GM19193 (cell line): ENCODE results near the gene ADAMTS8.

Experiments used
- POLR2A ChIP-seq: IDR thresholded peaks from 4 replicates; pipeline ENCODE4 v1.6.1; 2011; ENCODE audit not compliant: insufficient read depth, insufficient read length; ENCODE audit errors: extremely low read depth

ADAMTS8 gene

DNA sequence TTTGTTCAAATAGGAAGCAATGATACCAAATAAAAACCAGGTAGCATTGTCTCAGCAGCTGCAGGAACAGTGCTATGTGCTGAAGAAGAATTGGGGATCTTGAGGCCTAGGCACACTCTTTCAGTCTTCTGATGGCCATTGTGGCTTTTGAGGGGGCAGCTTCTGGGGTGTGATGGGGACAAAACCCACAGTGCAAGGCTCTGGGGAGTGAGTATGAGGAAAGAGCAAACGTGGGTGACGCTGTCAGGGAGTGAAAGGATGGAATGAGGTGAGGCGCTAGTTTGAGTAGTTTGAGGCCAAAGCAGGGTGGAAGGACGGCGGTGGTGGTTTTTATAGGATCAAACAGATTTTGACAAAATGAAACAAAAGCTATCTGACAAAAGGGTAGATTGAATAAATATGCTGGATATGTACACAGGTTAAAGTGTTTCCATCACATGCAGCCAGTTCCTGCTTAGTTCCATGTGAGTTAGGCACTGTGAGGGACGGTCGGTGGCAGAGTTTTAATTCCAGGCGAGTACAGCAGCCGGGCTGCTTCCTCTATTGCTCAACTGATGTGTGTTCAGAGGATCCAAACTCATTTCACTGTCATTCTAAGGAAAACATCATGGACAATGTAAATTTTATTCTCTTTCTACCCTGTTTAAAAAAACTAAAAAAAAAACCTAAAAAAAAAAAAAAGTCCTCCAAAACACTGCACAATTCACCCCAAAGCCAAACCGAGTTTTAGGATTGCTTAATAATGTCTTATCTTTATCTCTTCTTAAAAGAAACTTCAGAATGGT lies 38.9 kb upstream of the ADAMTS8 start:
- TF ChIP-seq POLR2A = no peak

DNA sequence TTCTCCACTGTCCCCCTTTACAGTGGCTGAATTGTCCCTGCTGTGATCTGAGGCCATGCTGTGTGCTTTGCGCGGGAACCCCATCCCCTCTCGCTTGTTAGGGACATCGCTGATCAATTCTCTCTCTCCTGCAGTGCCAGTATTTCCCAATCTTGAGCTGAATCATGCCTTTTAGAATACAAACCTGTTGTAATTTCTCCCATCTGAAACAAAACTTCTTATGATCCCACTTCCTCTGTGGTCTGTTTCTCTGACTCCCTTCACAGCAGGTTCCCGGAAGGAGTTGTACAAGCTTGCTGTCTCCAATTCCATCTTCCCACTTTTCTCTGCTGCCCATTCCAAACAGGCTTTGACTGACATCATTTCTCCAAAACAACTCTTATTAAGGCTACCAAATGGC lies 36.9 kb upstream of the ADAMTS8 start:
- no peak for TF ChIP-seq POLR2A

DNA sequence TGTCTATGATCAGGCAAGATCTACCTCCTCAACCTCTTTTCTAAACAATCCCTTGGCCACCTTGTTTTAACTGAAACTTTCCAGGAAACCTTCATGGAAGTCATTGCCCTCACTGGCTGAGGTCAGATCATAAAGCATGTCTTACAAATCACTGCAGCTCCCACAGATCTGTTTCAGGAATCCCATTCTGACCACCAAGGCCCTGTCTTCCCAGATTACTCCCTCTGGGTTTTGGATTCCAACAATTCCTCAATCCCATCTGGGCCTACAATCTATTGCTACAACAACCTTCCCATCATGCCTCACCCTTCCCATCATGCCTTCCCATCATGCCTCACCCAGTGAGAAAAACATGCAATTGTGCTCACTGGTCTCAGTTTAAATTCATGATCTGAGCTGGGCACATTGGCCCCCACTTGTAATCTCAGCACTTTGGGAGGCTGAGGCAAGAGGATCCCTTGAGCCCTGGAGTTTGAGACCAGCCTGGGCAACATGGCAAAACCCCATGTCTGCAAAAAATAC lies 35.9 kb upstream of the ADAMTS8 start:
- no peak for TF ChIP-seq POLR2A

DNA sequence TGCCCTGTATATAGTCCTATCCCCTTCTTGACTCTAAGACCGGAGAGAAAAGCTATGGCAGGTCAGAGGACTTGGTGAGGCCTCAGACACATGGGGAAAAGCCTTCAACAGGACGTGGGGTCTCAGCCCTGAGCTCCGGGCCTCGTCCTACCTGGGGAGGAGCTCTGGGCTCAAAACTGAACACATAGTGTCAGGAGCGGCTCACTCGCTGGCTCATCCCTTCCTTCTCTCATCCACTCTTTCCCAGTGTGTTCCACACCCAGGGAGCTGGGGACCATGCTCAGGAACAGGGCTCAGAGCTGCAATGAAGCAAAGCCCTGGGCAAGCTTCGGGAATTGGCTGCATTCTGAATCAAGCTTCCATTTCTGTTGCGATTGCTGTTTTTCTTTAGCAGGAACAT lies 34.5 kb upstream of the ADAMTS8 start:
- no peak for TF ChIP-seq POLR2A

DNA sequence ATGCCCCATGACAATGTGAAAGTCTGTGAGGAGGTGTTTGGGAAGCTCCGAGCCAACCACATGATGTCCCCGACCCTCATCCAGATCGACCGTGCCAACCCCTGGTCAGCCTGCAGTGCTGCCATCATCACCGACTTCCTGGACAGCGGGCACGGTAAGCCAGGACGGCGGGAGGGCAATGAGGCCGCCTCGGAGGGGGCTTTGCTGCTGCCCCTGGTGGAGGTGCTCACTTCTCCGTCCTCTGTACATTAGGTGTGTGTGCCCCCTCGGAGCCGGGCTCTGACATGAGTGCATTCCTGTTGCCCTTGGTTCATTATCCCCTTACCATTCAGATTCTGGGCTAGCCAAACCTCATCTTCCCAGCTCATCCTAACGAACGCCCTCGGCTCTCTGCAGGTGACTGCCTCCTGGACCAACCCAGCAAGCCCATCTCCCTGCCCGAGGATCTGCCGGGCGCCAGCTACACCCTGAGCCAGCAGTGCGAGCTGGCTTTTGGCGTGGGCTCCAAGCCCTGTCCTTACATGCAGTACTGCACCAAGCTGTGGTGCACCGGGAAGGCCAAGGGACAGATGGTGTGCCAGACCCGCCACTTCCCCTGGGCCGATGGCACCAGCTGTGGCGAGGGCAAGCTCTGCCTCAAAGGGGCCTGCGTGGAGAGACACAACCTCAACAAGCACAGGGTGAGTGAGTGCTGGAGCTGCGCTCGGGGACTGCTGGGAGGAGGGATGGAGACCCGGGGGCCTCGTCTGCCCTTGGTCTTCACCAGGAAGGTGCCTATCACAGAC lies 33.9 kb upstream of the ADAMTS8 start:
- TF ChIP-seq POLR2A = no peak

DNA sequence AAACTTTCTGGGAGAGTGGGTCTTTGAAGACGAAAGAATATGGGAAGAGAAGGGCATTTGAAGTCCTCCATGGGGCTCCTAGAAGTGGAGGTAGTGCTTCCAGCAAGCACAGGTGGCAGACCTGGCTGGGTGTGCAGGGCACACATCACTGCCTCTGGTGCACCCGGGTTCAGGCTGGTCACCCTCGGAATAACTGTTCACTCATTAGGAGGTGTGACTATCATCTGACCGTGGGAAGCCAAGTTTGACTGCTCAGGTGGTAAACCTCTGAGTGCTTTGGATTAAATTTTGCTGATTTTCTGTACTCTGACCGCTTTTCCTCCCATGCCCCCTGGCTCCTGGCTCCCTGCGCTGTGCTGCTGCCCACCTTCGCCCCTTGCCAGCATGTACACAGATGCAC lies 31.1 kb upstream of the ADAMTS8 start:
- TF ChIP-seq POLR2A = no peak

DNA sequence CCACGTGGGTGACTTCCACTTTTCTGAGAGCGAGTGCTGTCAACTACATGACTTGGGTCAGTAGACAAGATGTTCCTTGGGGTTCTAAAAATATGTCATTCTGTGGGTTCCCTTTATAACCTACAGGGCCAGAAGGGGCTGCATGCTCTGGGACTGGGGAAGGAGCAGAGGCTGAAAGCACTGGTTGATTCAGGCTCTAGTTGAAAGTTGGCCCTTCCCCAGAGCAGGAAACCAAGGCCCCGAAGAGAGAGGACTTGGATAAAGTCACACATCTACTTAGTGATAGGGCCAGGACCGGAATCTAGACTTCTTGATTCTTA lies 30.0 kb upstream of the ADAMTS8 start:
- TF ChIP-seq POLR2A = no peak

DNA sequence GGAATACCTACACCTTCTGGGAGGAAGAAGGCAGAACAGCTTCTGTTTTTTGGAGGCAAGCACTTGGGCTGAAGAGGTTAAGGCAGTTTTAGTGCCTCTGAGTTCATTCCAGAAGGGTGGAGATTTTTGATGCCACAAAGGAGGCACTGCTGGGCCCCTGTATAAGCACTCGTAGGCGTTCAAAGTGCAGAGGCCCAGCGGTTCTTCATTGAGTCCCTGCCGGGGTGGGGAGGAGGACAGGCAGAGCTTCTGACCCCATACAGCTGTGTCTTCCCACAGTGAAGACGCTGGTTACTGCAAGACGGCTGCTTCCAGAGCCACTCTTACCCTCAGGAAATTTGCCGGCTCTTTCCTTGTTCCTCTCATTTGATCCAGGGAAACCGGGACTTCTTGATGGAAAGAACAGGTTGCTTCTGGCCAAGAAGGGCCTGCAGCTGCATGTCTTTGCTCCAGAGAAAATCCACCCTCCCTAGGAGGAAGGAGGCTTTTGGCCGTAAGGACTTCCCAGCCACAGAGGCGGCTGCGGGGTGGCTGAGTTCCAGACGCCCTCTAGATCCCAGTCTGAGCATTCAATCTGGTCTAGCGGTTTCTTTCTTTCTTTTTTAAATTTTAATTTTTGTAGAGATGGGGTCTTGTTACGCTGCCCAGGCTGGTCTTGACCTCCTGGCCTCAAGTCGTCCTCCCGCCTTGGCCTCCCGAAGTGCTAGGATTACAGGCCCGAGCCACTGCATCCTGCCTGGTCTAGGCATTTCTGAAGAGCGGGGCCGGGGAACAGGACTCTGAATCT lies 29.4 kb upstream of the ADAMTS8 start:
- no peak for TF ChIP-seq POLR2A

DNA sequence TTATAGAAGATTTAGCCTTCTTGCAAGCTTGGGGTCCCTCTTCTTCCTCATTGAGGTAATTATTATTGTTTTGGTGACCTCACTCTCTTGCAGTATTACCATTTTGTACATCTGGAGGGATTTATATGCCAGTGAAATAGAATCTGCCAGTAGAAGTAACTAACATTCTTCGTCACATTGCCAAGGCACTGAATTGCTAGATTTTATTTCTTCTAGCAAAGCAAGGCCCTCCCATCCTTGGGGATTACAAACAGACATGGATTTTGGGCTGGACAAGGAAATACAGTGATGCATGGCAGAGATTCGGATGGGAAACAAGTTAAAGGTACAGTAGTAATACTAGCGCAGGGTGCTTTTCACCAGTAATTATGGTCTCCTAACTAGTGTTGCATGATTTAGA lies 27.9 kb upstream of the ADAMTS8 start:
- TF ChIP-seq POLR2A = no peak

DNA sequence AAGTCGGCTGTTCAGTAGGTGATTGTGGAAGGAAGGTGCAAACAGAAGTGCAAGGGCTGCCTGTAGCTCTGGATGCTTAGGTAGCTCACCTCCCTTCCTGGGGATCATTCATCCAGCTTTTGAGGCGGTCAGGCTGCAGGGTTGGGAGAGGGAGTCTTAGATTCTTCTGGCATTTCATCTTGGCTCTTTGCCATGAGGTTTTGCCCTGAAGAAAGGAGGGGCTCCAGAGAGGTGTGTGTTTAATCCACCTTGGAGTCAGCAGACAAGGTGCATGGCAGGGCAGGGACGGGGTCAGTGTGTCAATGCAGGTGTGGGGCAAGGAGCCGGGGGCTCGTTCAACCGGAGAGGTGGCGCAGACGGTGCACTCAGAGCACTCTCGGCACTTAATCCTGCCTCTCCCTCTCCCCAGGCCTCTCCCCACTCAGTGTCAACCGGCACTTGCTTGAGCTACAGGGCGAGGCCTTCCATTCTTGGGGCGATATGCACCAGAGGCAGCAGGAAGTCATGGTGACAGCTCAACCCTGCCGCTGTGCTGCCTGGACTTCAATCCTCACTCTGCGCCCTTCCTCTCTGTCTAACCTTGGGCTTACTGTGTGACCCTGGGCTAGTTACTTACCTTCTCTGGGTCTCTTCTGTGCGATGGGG lies 27.2 kb upstream of the ADAMTS8 start:
- TF ChIP-seq POLR2A = no peak

DNA sequence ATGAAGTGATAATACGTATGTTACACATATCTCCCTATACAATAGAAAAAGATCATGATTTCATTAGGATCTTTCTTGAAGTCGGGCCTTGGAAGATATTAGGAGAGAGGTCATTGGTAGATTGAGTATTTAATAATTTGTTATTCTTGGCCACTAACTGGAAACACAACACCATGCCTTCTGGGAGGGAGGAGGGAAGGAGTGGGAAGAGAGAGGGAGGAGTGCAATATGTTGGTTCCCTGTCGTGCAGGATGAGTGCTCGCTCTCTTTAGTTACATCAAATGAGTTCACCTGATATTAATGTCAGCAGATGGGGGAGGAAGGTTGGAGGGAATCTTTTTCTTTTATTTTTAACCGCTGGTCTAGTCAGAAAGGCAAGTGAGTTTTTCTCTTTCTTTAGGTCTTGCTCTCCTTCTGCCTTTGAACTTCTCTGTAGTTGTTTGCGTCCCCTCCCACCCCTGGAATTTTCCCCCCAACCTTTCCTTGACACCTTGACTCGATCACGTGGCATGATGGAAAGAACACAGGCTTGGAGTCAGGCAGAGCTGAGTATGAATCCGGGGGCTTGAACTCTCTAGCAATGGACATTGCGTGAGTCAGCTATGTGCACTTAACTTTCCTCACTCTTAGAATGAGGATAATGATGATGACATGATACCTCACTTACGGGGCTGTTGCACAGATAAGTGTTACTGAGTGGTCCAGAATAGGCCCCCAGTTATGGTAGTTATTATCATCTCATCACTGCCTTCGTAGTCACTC lies 26.3 kb upstream of the ADAMTS8 start:
- no peak for TF ChIP-seq POLR2A

DNA sequence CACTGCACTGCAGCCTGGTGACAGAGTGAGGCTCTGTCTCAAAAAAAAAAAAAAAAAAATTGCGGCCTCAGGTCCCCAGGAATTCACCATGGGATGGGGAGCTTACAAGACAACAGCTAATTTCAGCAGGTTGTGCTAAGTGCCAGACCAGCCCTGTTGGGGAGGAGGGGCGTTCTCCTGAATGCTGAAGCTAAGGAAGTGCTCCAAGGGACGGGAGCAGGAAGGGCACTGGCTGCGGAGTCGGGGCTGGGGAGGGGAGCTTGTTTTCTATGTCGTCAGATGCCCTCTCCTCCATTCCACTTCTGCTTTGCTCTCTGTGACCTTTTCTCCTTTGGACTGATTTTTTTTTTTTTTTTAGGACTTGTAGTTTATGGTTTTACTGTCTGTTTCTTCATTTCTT lies 24.5 kb upstream of the ADAMTS8 start:
- TF ChIP-seq POLR2A = no peak

DNA sequence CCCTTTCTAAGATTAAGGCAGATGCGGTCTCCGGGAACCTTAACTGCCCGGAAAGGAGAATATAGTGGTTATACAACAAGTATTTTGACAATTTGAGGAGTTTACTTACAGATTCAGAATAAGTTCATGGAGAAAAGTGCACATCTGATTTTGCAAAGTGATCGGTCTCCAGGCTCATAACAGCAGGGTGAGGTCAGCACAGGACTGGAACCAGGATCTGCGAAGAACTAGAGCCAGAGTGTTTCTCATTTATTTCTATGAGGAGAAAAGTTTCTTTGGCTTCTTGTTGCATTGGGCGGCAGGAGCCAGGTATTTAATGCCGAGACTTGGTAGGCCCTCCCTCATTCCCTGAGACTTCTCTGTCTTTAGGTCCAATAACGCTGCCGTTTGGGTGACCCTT lies 23.8 kb upstream of the ADAMTS8 start:
- TF ChIP-seq POLR2A = no peak
